HepG2 (cell line): ENCODE data around the gene CEP250. TPM values are rescaled to one million over a fixed set of nuclear protein-coding genes. Genes with fewer than 3 reads are reported as not detected.

Experiments
- ATF4 ChIP-seq, 2 experiments: fragments of 450-650 bp in 1 of 2; sonication (generic) in 1 of 2; formaldehyde crosslinking; IDR thresholded peaks; 2 replicates each; pipeline versions ENCODE4 v1.5.0 to v1.8.0; 2020 to 2022; ENCODE audit warnings: mild to moderate bottlenecking in 1 of 2, missing genetic modification reagents in 1 of 2
- BRCA1 ChIP-seq: sonication (generic); formaldehyde crosslinking; IDR thresholded peaks from 2 replicates; pipeline ENCODE4 v1.4.0; 2020; ENCODE audit warnings: missing genetic modification reagents
- CREM ChIP-seq, 2 experiments: sonication (generic) in 1 of 2; formaldehyde crosslinking in 1 of 2; IDR thresholded peaks; 2 replicates each; pipeline versions ENCODE4 v1.4.0 to v1.6.1; 2016 to 2020; ENCODE audit warnings: antibody characterized with exemption in 1 of 2, mild to moderate bottlenecking in 1 of 2, missing genetic modification reagents in 1 of 2
- HDAC6 ChIP-seq: fragments of 200-600 bp; sonication (generic); IDR thresholded peaks from 2 replicates; pipeline ENCODE4 v1.7.0; 2017; ENCODE audit warnings: mild to moderate bottlenecking, antibody characterized with exemption, low read length, low read depth
- HNF1A ChIP-seq, 2 experiments: sonication (generic) in 1 of 2; formaldehyde crosslinking in 1 of 2; IDR thresholded peaks; 2 replicates each; pipeline versions ENCODE4 v1.4.0 to v1.6.1; 2016 to 2020; ENCODE audit warnings: borderline replicate concordance in 1 of 2, low read depth in 1 of 2, mild to moderate bottlenecking in 1 of 2, missing genetic modification reagents in 1 of 2
- MXD4 ChIP-seq: IDR thresholded peaks from 2 replicates; pipeline ENCODE4 v1.6.1; 2016; ENCODE audit warnings: mild to moderate bottlenecking, missing biosample characterization, missing genetic modification reagents
- MYC ChIP-seq: sonication (generic); formaldehyde crosslinking; IDR thresholded peaks from 2 replicates; pipeline ENCODE4 v1.9.0; 2021; ENCODE audit warnings: missing genetic modification reagents, borderline replicate concordance
- ZNF124 ChIP-seq: sonication (generic); formaldehyde crosslinking; IDR thresholded peaks from 2 replicates; pipeline ENCODE4 v1.4.0; 2020; ENCODE audit warnings: missing genetic modification reagents
- ZNF605 ChIP-seq: sonication (generic); formaldehyde crosslinking; IDR thresholded peaks from 2 replicates; pipeline ENCODE4 v1.8.0; 2022; ENCODE audit warnings: mild to moderate bottlenecking, missing genetic modification reagents
- ZNF678 ChIP-seq: sonication (generic); formaldehyde crosslinking; IDR thresholded peaks from 2 replicates; pipeline ENCODE4 v1.4.0; 2020; ENCODE audit warnings: mild to moderate bottlenecking, missing genetic modification reagents
- ZNF749 ChIP-seq: sonication (generic); formaldehyde crosslinking; IDR thresholded peaks from 2 replicates; pipeline ENCODE4 v1.8.0; 2022; ENCODE audit warnings: mild to moderate bottlenecking, missing genetic modification reagents, moderate library complexity, borderline replicate concordance
- ZNF761 ChIP-seq: sonication (generic); formaldehyde crosslinking; conservative IDR thresholded peaks from 2 replicates; pipeline ENCODE4 v1.4.0; 2020; ENCODE audit warnings: mild to moderate bottlenecking, missing genetic modification reagents
- ZNF770 ChIP-seq: sonication (generic); formaldehyde crosslinking; IDR thresholded peaks from 2 replicates; pipeline ENCODE4 v1.5.0; 2020; ENCODE audit warnings: mild to moderate bottlenecking, missing genetic modification reagents
- ZNF776 ChIP-seq: sonication (generic); formaldehyde crosslinking; IDR thresholded peaks from 2 replicates; pipeline ENCODE4 v1.4.0; 2020; ENCODE audit warnings: mild to moderate bottlenecking, missing genetic modification reagents
- ZNF839 ChIP-seq: sonication (generic); formaldehyde crosslinking; IDR thresholded peaks from 2 replicates; pipeline ENCODE4 v1.4.0; 2020; ENCODE audit warnings: missing genetic modification reagents, mild to moderate bottlenecking, borderline replicate concordance
- polyA plus RNA-seq, 8 experiments: library from polyadenylated mRNA; depleted of rRNA in 3 of 8; stranded (reverse) in 7 of 8; unstranded in 1 of 8; fragments of >200 nt; fragmentation: Illumina TruSeq in 4 of 8; extraction: Trizol in 4 of 8; gene quantifications; 2 replicates each; pipeline versions ENCODE4 v1.2.1 to v1.2.3, GENCODE V29; 2011 to 2016; ENCODE audit warnings: low read depth in 4 of 8, missing spikeins in 1 of 8, mixed read lengths in 1 of 8; ENCODE audit not compliant: insufficient read depth in 1 of 8
- total RNA-seq, 5 experiments: library from RNA; depleted of rRNA; stranded (reverse); fragments of >200 nt; fragmentation: Illumina TruSeq; extraction: Trizol; gene quantifications; 2 replicates each; pipeline ENCODE4 v1.2.3, GENCODE V29; 2016; ENCODE audit warnings: low read depth in 1 of 5
- TF ChIP-seq, protein P1 (sequence below): sonication (generic); formaldehyde crosslinking; IDR thresholded peaks from 2 replicates; pipeline ENCODE4 v1.5.1; 2020; ENCODE audit warnings: missing genetic modification reagents, mild to moderate bottlenecking, borderline replicate concordance
- TF ChIP-seq, protein P2 (sequence below): IDR thresholded peaks from 2 replicates; pipeline ENCODE4 v1.6.1; 2016; ENCODE audit warnings: missing compliant biosample characterization, missing genetic modification reagents, borderline replicate concordance

Gene CEP250
- total and polyA plus RNA-seq, 2 of the 13 experiments (the other 11 are each of a cell fraction or from before 2014, with no cell fraction given), result 28.8 to 55.3 TPM

- TF ChIP-seq HNF1A (IDR thresholded peaks at IDR 0.05; ENCODE audit: low read depth) (no peak), HNF1A (CRISPR knock-in tag; IDR thresholded peaks at IDR 0.05; ENCODE audit: borderline replicate concordance) (no peak), ZNF770 (CRISPR knock-in tag) (peak; percentile 94), HDAC6 (no peak), ZNF749 (CRISPR knock-in tag) (0 out of 2 replicates have a peak, but pooled peaks have one; percentile 54), ZNF678 (CRISPR knock-in tag) (0 out of 2 replicates have a peak, but pooled peaks have one; percentile 19), ZNF839 (CRISPR knock-in tag) (no peak), ATF4 (CRISPR knock-in tag; IDR thresholded peaks at IDR 0.05) (no peak; a peak in 1 of 4 replicates), MYC (CRISPR knock-in tag) (no peak), ZNF761 (CRISPR knock-in tag) (0 out of 2 replicates have a peak, but pooled peaks have one; percentile 6), CREM (IDR thresholded peaks at IDR 0.05) (0 out of 2 replicates have a peak, but pooled peaks have one; percentile 11), CREM (CRISPR knock-in tag; IDR thresholded peaks at IDR 0.05) (no peak), MXD4 (CRISPR knock-in tag) (no peak), ZNF605 (0 out of 2 replicates have a peak, but pooled peaks have one; percentile 30), ZNF776 (CRISPR knock-in tag) (no peak), ZNF124 (no peak), BRCA1 (CRISPR knock-in tag) (0 out of 2 replicates have a peak, but pooled peaks have one; percentile 37)
- TF ChIP-seq, protein P1, sequence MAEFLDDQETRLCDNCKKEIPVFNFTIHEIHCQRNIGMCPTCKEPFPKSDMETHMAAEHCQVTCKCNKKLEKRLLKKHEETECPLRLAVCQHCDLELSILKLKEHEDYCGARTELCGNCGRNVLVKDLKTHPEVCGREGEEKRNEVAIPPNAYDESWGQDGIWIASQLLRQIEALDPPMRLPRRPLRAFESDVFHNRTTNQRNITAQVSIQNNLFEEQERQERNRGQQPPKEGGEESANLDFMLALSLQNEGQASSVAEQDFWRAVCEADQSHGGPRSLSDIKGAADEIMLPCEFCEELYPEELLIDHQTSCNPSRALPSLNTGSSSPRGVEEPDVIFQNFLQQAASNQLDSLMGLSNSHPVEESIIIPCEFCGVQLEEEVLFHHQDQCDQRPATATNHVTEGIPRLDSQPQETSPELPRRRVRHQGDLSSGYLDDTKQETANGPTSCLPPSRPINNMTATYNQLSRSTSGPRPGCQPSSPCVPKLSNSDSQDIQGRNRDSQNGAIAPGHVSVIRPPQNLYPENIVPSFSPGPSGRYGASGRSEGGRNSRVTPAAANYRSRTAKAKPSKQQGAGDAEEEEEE (CRISPR knock-in tag), result no peak
- TF ChIP-seq, protein P2, sequence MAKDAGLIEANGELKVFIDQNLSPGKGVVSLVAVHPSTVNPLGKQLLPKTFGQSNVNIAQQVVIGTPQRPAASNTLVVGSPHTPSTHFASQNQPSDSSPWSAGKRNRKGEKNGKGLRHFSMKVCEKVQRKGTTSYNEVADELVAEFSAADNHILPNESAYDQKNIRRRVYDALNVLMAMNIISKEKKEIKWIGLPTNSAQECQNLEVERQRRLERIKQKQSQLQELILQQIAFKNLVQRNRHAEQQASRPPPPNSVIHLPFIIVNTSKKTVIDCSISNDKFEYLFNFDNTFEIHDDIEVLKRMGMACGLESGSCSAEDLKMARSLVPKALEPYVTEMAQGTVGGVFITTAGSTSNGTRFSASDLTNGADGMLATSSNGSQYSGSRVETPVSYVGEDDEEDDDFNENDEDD, result no peak
Observed at GRCh38 chr20:35446356-35447078, 8.9 kb upstream of the CEP250 start (continued).
